Keratinocyte (primary cell): ENCODE results near the gene ARHGAP4.

Source experiments
- EZH2 ChIP-seq: IDR thresholded peaks from one replicate; pipeline ENCODE4 v1.6.1; 2012; ENCODE audit warnings: inconsistent platforms, mild to moderate bottlenecking, low read length, moderate library complexity
- TF ChIP-seq, protein P1 (sequence below), 3 experiments: IDR thresholded peaks in 1 of 3; conservative IDR thresholded peaks in 1 of 3; optimal IDR thresholded peaks in 1 of 3; 2 replicates in 2 of 3; 3 replicates in 1 of 3; pipeline versions ENCODE3 to v1.5.1; 2011; ENCODE audit warnings: low read length in 3 of 3, mild to moderate bottlenecking in 3 of 3, moderate library complexity in 2 of 3, control low read depth in 1 of 3, inconsistent platforms in 1 of 3; ENCODE audit not compliant: insufficient read depth in 2 of 3; ENCODE audit errors: extremely low read depth in 1 of 3

DNA sequence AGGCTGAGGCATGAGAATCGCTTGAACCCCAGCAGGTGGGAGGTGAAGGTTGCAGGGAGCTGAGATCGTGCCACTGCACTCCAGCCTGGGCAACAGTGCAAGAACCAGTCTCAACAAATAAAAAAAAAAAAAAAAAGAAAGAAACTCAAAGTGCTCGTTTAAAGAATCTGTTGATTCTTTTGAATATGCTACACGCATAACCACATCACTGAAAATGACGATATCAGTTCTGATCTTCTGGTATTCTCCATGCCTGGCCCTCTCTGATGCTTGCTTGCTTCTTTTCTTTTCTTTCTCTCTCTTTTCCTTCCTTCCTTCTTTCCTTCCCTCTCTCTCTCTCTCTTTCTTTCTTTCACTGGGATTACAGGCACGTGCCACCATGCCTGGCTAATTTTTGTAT lies 14.3 kb downstream of the ARHGAP4 start:
- TF ChIP-seq, protein P1, sequence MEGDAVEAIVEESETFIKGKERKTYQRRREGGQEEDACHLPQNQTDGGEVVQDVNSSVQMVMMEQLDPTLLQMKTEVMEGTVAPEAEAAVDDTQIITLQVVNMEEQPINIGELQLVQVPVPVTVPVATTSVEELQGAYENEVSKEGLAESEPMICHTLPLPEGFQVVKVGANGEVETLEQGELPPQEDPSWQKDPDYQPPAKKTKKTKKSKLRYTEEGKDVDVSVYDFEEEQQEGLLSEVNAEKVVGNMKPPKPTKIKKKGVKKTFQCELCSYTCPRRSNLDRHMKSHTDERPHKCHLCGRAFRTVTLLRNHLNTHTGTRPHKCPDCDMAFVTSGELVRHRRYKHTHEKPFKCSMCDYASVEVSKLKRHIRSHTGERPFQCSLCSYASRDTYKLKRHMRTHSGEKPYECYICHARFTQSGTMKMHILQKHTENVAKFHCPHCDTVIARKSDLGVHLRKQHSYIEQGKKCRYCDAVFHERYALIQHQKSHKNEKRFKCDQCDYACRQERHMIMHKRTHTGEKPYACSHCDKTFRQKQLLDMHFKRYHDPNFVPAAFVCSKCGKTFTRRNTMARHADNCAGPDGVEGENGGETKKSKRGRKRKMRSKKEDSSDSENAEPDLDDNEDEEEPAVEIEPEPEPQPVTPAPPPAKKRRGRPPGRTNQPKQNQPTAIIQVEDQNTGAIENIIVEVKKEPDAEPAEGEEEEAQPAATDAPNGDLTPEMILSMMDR (optimal IDR thresholded peaks at IDR 0.05 in 1 of 3, IDR thresholded peaks at IDR 0.05 in 1 of 3, conservative IDR thresholded peaks at IDR 0.05 in 1 of 3; ENCODE audit: extremely low read depth in 1 of 3, insufficient read depth in 2 of 3, low read length in 3 of 3): no peak
- no peak for TF ChIP-seq EZH2
